Measurements from ENCODE around the gene TMEM132D.

TMEM132D gene

DNA sequence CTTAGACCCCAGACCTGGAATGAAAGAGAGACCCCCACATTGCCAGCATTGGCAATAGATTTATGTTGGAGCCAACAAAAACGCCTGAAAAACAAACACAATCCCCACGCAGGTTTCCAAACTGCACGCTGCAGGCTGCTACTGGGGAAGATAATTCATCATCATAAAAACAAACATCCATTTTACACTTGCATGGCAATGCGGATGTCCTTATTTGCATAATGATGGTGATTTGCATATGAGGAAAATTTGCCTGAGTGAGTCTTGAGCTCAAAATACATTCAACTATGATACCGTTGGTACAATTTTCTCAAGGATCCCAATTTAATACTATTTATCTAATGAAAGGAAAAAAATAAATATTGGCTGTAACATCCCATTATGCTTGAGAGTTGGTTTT lies 33.6 kb upstream of the TMEM132D start:
- 56% methylated on average over 3 of the region's 5 CpGs for WGBS
- Histone ChIP-seq H2BK5ac (ENCODE audit: low read depth, low read length, poor library complexity, severe bottlenecking) (no peak overlapping the region), H4K8ac (ENCODE audit: low read length) (no peak overlapping the region), H3K23ac (ENCODE audit: low read length in 2 of 2) (no peak overlapping the region), H2BK15ac (ENCODE audit: low read depth, poor library complexity, severe bottlenecking) (no peak overlapping the region), H2BK12ac (ENCODE audit: low read length in 2 of 2) (no peak overlapping the region), H3K36me3 (ENCODE audit: control insufficient read depth in 1 of 2, insufficient read depth in 2 of 2, low read depth in 1 of 2, low read length in 2 of 2) (no peaks in the 10 kb centered on the region), H2BK120ac (ENCODE audit: low read depth, low read length) (no peak overlapping the region), H3K79me1 (replicated peaks; ENCODE audit: low read length, poor library complexity, severe bottlenecking) (no peaks in the 10 kb centered on the region), H2AK5ac (ENCODE audit: low read length, severe bottlenecking) (no peak overlapping the region), H3K4me1 (ENCODE audit: control insufficient read depth, insufficient read depth, low read depth, low read length) (no peaks in the 10 kb centered on the region), H2AFZ (ENCODE audit: low read depth, low read length) (no peak overlapping the region), H3K9ac (ENCODE audit: low read length) (no peak overlapping the region), H4K91ac (ENCODE audit: low read length) (no peak overlapping the region), H3K9me3 (ENCODE audit: control insufficient read depth, low read length) (peaks cover 12% of the 10 kb centered on the region), H3K4ac (ENCODE audit: low read depth in 1 of 2, low read length in 2 of 2) (no peak overlapping the region), H3K27me3 (ENCODE audit: control insufficient read depth in 1 of 2, insufficient read depth in 1 of 2, low read length in 2 of 2) (no peaks in the 10 kb centered on the region), H3K18ac (ENCODE audit: low read depth in 1 of 2, low read length in 2 of 2) (no peak overlapping the region), H3K4me2 (ENCODE audit: low read length, poor library complexity, severe bottlenecking) (no peak overlapping the region), H3K4me3 (ENCODE audit: insufficient read depth in 1 of 2, low read depth in 1 of 2, low read length in 2 of 2) (no peak overlapping the region), H3K14ac (ENCODE audit: low read length in 2 of 2) (no peak overlapping the region), H3K27ac (ENCODE audit: low read length, poor library complexity, severe bottlenecking) (no peak overlapping the region)
- DNase-seq, result no peak

DNA sequence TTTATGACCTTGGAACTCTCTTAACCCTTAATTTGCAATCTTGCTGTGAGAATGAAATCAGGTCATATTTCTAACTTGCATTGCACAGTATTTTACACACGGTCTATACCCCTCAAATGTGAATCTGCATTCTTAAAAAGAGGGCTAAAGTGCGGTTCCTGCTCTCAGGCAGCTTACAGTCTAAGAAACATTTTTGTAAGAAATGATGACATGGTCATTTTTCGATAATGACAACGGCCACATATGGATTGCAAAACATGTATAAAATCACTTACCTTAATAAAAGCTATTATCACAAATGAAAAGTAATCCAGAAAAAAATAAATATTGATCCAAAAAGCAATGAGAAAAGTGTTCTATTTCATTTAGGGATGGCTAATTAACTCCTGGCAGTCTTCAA lies 24.8 kb upstream of the TMEM132D start:
- H3K9me3 ChIP-seq (ENCODE audit: control insufficient read depth, low read length), result peaks cover 4% of the 10 kb centered on the region
- no peak overlapping the region for H2BK15ac ChIP-seq (ENCODE audit: low read depth, poor library complexity, severe bottlenecking)
- no peak overlapping the region for H3K14ac ChIP-seq (ENCODE audit: low read length in 2 of 2)
- no peak overlapping the region for H4K91ac ChIP-seq (ENCODE audit: low read length)
- H3K4ac ChIP-seq (ENCODE audit: low read depth in 1 of 2, low read length in 2 of 2), result no peak overlapping the region
- no peak overlapping the region for H4K8ac ChIP-seq (ENCODE audit: low read length)
- 73% methylated on average over 2 of the region's 4 CpGs for WGBS
- H2BK120ac ChIP-seq (ENCODE audit: low read depth, low read length), result no peak overlapping the region
- no peak overlapping the region for H3K18ac ChIP-seq (ENCODE audit: low read depth in 1 of 2, low read length in 2 of 2)
- DNase-seq, result no peak
- H2BK5ac ChIP-seq (ENCODE audit: low read depth, low read length, poor library complexity, severe bottlenecking), result no peak overlapping the region
- H2BK12ac ChIP-seq (ENCODE audit: low read length in 2 of 2), result no peak overlapping the region
- no peak overlapping the region for H3K23ac ChIP-seq (ENCODE audit: low read length in 2 of 2)
- no peaks in the 10 kb centered on the region for H3K4me1 ChIP-seq (ENCODE audit: control insufficient read depth, insufficient read depth, low read depth, low read length)
- H3K79me1 ChIP-seq (replicated peaks; ENCODE audit: low read length, poor library complexity, severe bottlenecking), result no peaks in the 10 kb centered on the region
- H3K27me3 ChIP-seq (ENCODE audit: control insufficient read depth in 1 of 2, insufficient read depth in 1 of 2, low read length in 2 of 2), result no peaks in the 10 kb centered on the region
- no peak overlapping the region for H3K4me2 ChIP-seq (ENCODE audit: low read length, poor library complexity, severe bottlenecking)
- H2AK5ac ChIP-seq (ENCODE audit: low read length, severe bottlenecking), result no peak overlapping the region
- H3K9ac ChIP-seq (ENCODE audit: low read length), result no peak overlapping the region
- no peak overlapping the region for H2AFZ ChIP-seq (ENCODE audit: low read depth, low read length)
- H3K36me3 ChIP-seq (ENCODE audit: control insufficient read depth in 1 of 2, insufficient read depth in 2 of 2, low read depth in 1 of 2, low read length in 2 of 2), result no peaks in the 10 kb centered on the region
- no peak overlapping the region for H3K27ac ChIP-seq (ENCODE audit: low read length, poor library complexity, severe bottlenecking)
- H3K4me3 ChIP-seq (ENCODE audit: insufficient read depth in 1 of 2, low read depth in 1 of 2, low read length in 2 of 2), result no peak overlapping the region

DNA sequence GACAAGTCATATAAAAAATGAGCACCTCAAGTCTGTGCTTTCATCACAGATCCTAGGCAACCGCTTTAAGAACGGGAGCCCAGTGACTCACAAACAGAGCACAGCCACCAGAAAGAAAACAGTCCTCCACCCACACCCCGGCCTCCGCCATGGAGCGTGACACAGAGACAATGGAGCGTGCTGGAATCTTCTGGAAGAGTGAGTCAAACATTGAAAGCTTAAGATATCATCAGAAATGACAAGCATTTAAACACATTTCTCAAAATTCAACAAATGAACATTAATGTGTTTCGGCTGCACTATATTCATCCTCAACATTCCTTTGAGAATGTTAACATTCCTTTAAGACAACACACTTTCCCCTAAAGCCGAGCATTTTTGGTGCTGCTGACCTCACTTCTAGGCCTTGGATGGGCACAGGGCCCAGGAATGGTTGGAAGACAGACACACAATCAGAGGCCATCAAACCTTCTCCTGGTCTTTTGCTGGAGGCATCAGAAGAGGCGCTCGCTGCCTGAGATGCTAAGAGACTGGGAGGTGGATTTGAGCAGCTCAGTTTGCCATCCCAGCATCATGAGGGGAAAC lies 23.6 kb upstream of the TMEM132D start:
- Histone ChIP-seq H3K18ac (ENCODE audit: low read depth in 1 of 2, low read length in 2 of 2) (no peak overlapping the region), H2BK5ac (ENCODE audit: low read depth, low read length, poor library complexity, severe bottlenecking) (no peak overlapping the region), H3K9ac (ENCODE audit: low read length) (no peak overlapping the region), H3K36me3 (ENCODE audit: control insufficient read depth in 1 of 2, insufficient read depth in 2 of 2, low read depth in 1 of 2, low read length in 2 of 2) (no peaks in the 10 kb centered on the region), H2AK5ac (ENCODE audit: low read length, severe bottlenecking) (no peak overlapping the region), H2AFZ (ENCODE audit: low read depth, low read length) (no peak overlapping the region), H4K91ac (ENCODE audit: low read length) (no peak overlapping the region), H3K4me1 (ENCODE audit: control insufficient read depth, insufficient read depth, low read depth, low read length) (no peaks in the 10 kb centered on the region), H3K27me3 (ENCODE audit: control insufficient read depth in 1 of 2, insufficient read depth in 1 of 2, low read length in 2 of 2) (no peaks in the 10 kb centered on the region), H4K8ac (ENCODE audit: low read length) (no peak overlapping the region), H2BK15ac (ENCODE audit: low read depth, poor library complexity, severe bottlenecking) (no peak overlapping the region), H3K14ac (ENCODE audit: low read length in 2 of 2) (no peak overlapping the region), H3K23ac (ENCODE audit: low read length in 2 of 2) (no peak overlapping the region), H2BK12ac (ENCODE audit: low read length in 2 of 2) (no peak overlapping the region), H3K4me3 (ENCODE audit: insufficient read depth in 1 of 2, low read depth in 1 of 2, low read length in 2 of 2) (no peak overlapping the region), H3K4me2 (ENCODE audit: low read length, poor library complexity, severe bottlenecking) (no peak overlapping the region), H3K4ac (ENCODE audit: low read depth in 1 of 2, low read length in 2 of 2) (no peak overlapping the region), H2BK120ac (ENCODE audit: low read depth, low read length) (no peak overlapping the region), H3K27ac (ENCODE audit: low read length, poor library complexity, severe bottlenecking) (no peak overlapping the region), H3K79me1 (replicated peaks; ENCODE audit: low read length, poor library complexity, severe bottlenecking) (no peaks in the 10 kb centered on the region), H3K9me3 (ENCODE audit: control insufficient read depth, low read length) (peaks cover 4% of the 10 kb centered on the region)
- DNase-seq, result no peak
- WGBS, result 84% methylated on average over 10 of the region's 10 CpGs

DNA sequence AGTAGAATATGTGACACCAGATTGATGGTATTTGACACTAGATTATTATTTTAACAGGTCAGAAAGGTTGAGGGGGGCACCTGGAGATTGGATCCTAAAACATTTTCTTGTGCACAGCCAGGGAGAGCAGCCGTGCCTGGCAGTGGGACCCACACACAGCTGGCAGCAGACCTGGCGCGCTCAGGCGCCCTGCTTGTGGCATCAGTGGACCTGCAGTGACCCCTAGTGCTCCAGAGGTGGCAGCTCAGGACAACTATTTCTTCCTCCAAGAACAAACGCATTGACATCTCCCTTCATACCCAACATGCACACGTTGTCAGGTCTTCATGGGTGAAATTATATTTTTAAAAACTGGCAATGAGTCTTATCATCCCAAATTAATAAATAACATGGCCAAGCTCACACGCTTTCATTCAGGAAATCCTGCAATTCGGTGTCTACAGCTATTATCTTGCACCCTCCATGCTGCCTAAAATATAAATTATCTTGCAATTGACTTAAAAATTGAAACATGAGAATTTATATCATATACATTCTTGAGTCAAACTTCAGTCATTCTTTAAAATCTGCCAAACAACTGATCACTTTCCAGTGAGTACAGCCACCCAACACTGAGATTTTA lies 7.7 kb upstream of the TMEM132D start:
- H3K36me3 ChIP-seq (ENCODE audit: control insufficient read depth in 1 of 2, insufficient read depth in 2 of 2, low read depth in 1 of 2, low read length in 2 of 2), result no peaks in the 10 kb centered on the region
- no peak overlapping the region for H3K9ac ChIP-seq (ENCODE audit: low read length)
- H2BK5ac ChIP-seq (ENCODE audit: low read depth, low read length, poor library complexity, severe bottlenecking), result no peak overlapping the region
- no peak overlapping the region for H3K4me2 ChIP-seq (ENCODE audit: low read length, poor library complexity, severe bottlenecking)
- H3K4me3 ChIP-seq (ENCODE audit: insufficient read depth in 1 of 2, low read depth in 1 of 2, low read length in 2 of 2), result no peak overlapping the region
- H2AFZ ChIP-seq (ENCODE audit: low read depth, low read length), result no peak overlapping the region
- no peak overlapping the region for H2BK12ac ChIP-seq (ENCODE audit: low read length in 2 of 2)
- no peak overlapping the region for H3K23ac ChIP-seq (ENCODE audit: low read length in 2 of 2)
- no peak overlapping the region for H3K4ac ChIP-seq (ENCODE audit: low read depth in 1 of 2, low read length in 2 of 2)
- no peak for DNase-seq
- H3K27me3 ChIP-seq (ENCODE audit: control insufficient read depth in 1 of 2, insufficient read depth in 1 of 2, low read length in 2 of 2), result peaks cover 21 to 28% of the 10 kb centered on the region in 2 experiments
- no peak overlapping the region for H3K18ac ChIP-seq (ENCODE audit: low read depth in 1 of 2, low read length in 2 of 2)
- H3K79me1 ChIP-seq (replicated peaks; ENCODE audit: low read length, poor library complexity, severe bottlenecking), result no peaks in the 10 kb centered on the region
- 4% methylated on average over 7 of the region's 8 CpGs for WGBS
- no peak overlapping the region for H4K91ac ChIP-seq (ENCODE audit: low read length)
- H3K27ac ChIP-seq (ENCODE audit: low read length, poor library complexity, severe bottlenecking), result no peak overlapping the region
- no peak overlapping the region for H4K8ac ChIP-seq (ENCODE audit: low read length)
- no peak overlapping the region for H2BK120ac ChIP-seq (ENCODE audit: low read depth, low read length)
- no peak overlapping the region for H2BK15ac ChIP-seq (ENCODE audit: low read depth, poor library complexity, severe bottlenecking)
- H3K14ac ChIP-seq (ENCODE audit: low read length in 2 of 2), result no peak overlapping the region
- no peaks in the 10 kb centered on the region for H3K4me1 ChIP-seq (ENCODE audit: control insufficient read depth, insufficient read depth, low read depth, low read length)
- no peaks in the 10 kb centered on the region for H3K9me3 ChIP-seq (ENCODE audit: control insufficient read depth, low read length)
- H2AK5ac ChIP-seq (ENCODE audit: low read length, severe bottlenecking), result no peak overlapping the region

Data from mesenchymal stem cell (in vitro differentiated cells and primary cell).